SIG-M5 treated with dmso at 0.1 percent for 504 hours (cell line): ENCODE data around the gene KDM6A.
A peak's percentile ranks its signal among the peaks of the same experiment; 100 is the strongest.
"Not testable (repeated sequence)": the region's sequence is repeated elsewhere in the genome, so short reads cannot be mapped to it uniquely, and the experiment has no call there.

Source experiments
- DNase-seq: peaks from one replicate; lab custom pipeline; 2025; ENCODE audit not compliant: unreplicated experiment; lab: John Stamatoyannopoulos, UW

Gene KDM6A

GRCh38 chrX:45070116-45071007, 197.4 kb downstream of the KDM6A start:
- peak; percentile 9 for DNase-seq

GRCh38 chrX:45073011-45073410, 200.0 kb downstream of the KDM6A start:
- DNase-seq = not testable (repeated sequence)

- no peak for DNase-seq
Measured at GRCh38 chrX:45077748-45078424, 204.9 kb downstream of the KDM6A start.

GRCh38 chrX:45083314-45083713, 210.3 kb downstream of the KDM6A start:
- DNase-seq = no peak

- DNase-seq = no peak
Measured at GRCh38 chrX:45110494-45110893, 237.5 kb downstream of the KDM6A start.

GRCh38 chrX:45126158-45126557, 253.2 kb downstream of the KDM6A start:
- peak; percentile 38 for DNase-seq

GRCh38 chrX:45128896-45129454, 256.0 kb downstream of the KDM6A start:
- no peak for DNase-seq

GRCh38 chrX:45133465-45133864, 260.5 kb downstream of the KDM6A start:
- DNase-seq = no peak

GRCh38 chrX:45134315-45134731, 261.3 kb downstream of the KDM6A start:
- no peak for DNase-seq

- no peak for DNase-seq
Measured at GRCh38 chrX:45134775-45135174, 261.8 kb downstream of the KDM6A start.

- DNase-seq = not testable (repeated sequence)
Measured at GRCh38 chrX:45135391-45136075, 262.5 kb downstream of the KDM6A start.

- no peak for DNase-seq
Measured at GRCh38 chrX:45137531-45137930, 264.5 kb downstream of the KDM6A start.

- no peak for DNase-seq
Measured at GRCh38 chrX:45138525-45138924, 265.5 kb downstream of the KDM6A start.

GRCh38 chrX:45140812-45141211, 267.8 kb downstream of the KDM6A start:
- no peak for DNase-seq

GRCh38 chrX:45142185-45142584, 269.2 kb downstream of the KDM6A start:
- no peak for DNase-seq

- DNase-seq = no peak
Measured at GRCh38 chrX:45143455-45143854, 270.5 kb downstream of the KDM6A start.

GRCh38 chrX:45145492-45146215, 272.7 kb downstream of the KDM6A start:
- DNase-seq = no peak

GRCh38 chrX:45150821-45151220, 277.8 kb downstream of the KDM6A start:
- DNase-seq = no peak

GRCh38 chrX:45154033-45154360, 281.0 kb downstream of the KDM6A start:
- no peak for DNase-seq

- DNase-seq = no peak
Measured at GRCh38 chrX:45154462-45154861, 281.5 kb downstream of the KDM6A start.

GRCh38 chrX:45157647-45158046, 284.7 kb downstream of the KDM6A start:
- DNase-seq = no peak
